K562 (cell line): ENCODE results near the gene ELP1. TPM values are rescaled to one million over a fixed set of nuclear protein-coding genes. Genes with fewer than 3 reads are reported as not detected.

Experiments
- ETV5 ChIP-seq: sonication (generic); formaldehyde crosslinking; IDR thresholded peaks from 2 replicates; pipeline ENCODE4 v1.4.0; 2020; ENCODE audit warnings: low read depth, mild to moderate bottlenecking, missing genetic modification reagents
- HMGN3 ChIP-seq: IDR thresholded peaks from 2 replicates; pipeline ENCODE4 v1.6.1; 2011; ENCODE audit warnings: borderline replicate concordance, low read depth, mild to moderate bottlenecking, mixed read lengths, low read length; ENCODE audit not compliant: insufficient read length; ENCODE audit errors: extremely low read depth
- PRMT5 ChIP-seq: sonication (generic); formaldehyde crosslinking; IDR thresholded peaks from 2 replicates; pipeline ENCODE4 v1.5.0; 2020; ENCODE audit warnings: missing genetic modification reagents
- REST ChIP-seq, 2 experiments: fragments of 450-650 bp; formaldehyde crosslinking in 1 of 2; IDR thresholded peaks; 2 replicates each; pipeline versions ENCODE4 v1.4.0 to v1.6.1; 2014 to 2020; ENCODE audit warnings: mild to moderate bottlenecking in 2 of 2, borderline replicate concordance in 1 of 2, low read depth in 1 of 2
- STAT6 ChIP-seq: sonication (generic); formaldehyde crosslinking; IDR thresholded peaks from 2 replicates; pipeline ENCODE4 v1.8.1; 2023; ENCODE audit warnings: mild to moderate bottlenecking, missing genetic modification reagents
- TARDBP ChIP-seq: fragments of 450-650 bp; IDR thresholded peaks from 2 replicates; pipeline ENCODE4 v1.6.1; 2016
- YY1 ChIP-seq, 3 experiments: IDR thresholded peaks; 2 replicates each; pipeline ENCODE4 v1.6.1; 2011; ENCODE audit warnings: low read length in 2 of 3, mild to moderate bottlenecking in 2 of 3, moderate library complexity in 2 of 3, borderline replicate concordance in 1 of 3, control low read depth in 1 of 3, low read depth in 1 of 3; ENCODE audit not compliant: insufficient read depth in 3 of 3, insufficient replicate concordance in 2 of 3, control insufficient read depth in 1 of 3, insufficient read length in 1 of 3; ENCODE audit errors: extremely low read depth in 1 of 3
- ZBTB1 ChIP-seq: sonication (generic); formaldehyde crosslinking; IDR thresholded peaks from 2 replicates; pipeline ENCODE4 v1.8.1; 2023; ENCODE audit warnings: missing genetic modification reagents, low read depth, mild to moderate bottlenecking, borderline replicate concordance
- ZHX1 ChIP-seq: fragments of 150-350 bp; conservative IDR thresholded peaks from 2 replicates; pipeline ENCODE4 v1.6.1; 2014; ENCODE audit warnings: low read length
- ZNF445 ChIP-seq: fragments of 250-450 bp; sonication (Bioruptor Pico); IDR thresholded peaks from 2 replicates; pipeline ENCODE4 v1.4.0; 2020; ENCODE audit warnings: low read depth, mild to moderate bottlenecking, moderate library complexity
- ZNF561 ChIP-seq: fragments of 450-650 bp; formaldehyde crosslinking; conservative IDR thresholded peaks from 2 replicates; pipeline ENCODE4 v1.4.0; 2020; ENCODE audit warnings: mild to moderate bottlenecking, moderate library complexity
- ZNF695 ChIP-seq: fragments of 450-650 bp; formaldehyde crosslinking; IDR thresholded peaks from 2 replicates; pipeline ENCODE4 v1.4.0; 2020; ENCODE audit warnings: mild to moderate bottlenecking, moderate library complexity
- ZNF830 ChIP-seq: fragments of 250-450 bp; sonication (Bioruptor Pico); IDR thresholded peaks from 2 replicates; pipeline ENCODE4 v1.5.0; 2021; ENCODE audit warnings: mild to moderate bottlenecking
- polyA plus RNA-seq, 8 experiments: library from polyadenylated mRNA; depleted of rRNA in 4 of 8; stranded (reverse) in 5 of 8; unstranded in 3 of 8; fragments of >200 nt; fragmentation: Nextera tagmentation in 2 of 8; fragmentation: Illumina TruSeq in 1 of 8; extraction: Ambion mirVana in 2 of 8; extraction: Trizol in 1 of 8; gene quantifications; 2 replicates each; pipeline versions ENCODE4 v1.2.1 to v1.2.3, GENCODE V29; 2011 to 2014; ENCODE audit warnings: inconsistent platforms in 1 of 8, missing spikeins in 1 of 8
- total RNA-seq, 7 experiments: library from RNA; depleted of rRNA in 6 of 7; stranded (reverse); fragments of >200 nt in 6 of 7; fragmentation: Illumina TruSeq in 2 of 7; extraction: Trizol in 2 of 7; gene quantifications; 2 replicates each; pipeline versions ENCODE4 v1.2.1 to v1.2.3, GENCODE V29; 2011 to 2021; ENCODE audit warnings: low replicate concordance in 1 of 7

ELP1 gene
- total and polyA plus RNA-seq, 9 of the 15 experiments (the other 6 are each of a cell fraction or from before 2014, with no cell fraction given) = 17.0 to 48.6 (median 39.7) TPM

- TF ChIP-seq REST (IDR thresholded peaks at IDR 0.05; ENCODE audit: borderline replicate concordance) (no peak), REST (CRISPR knock-in tag; IDR thresholded peaks at IDR 0.05; ENCODE audit: low read depth) (no peak), ZNF561 (CRISPR knock-in tag) (no peak), YY1 (IDR thresholded peaks at IDR 0.05; ENCODE audit: borderline replicate concordance in 1 of 3, control insufficient read depth in 1 of 3, extremely low read depth in 1 of 3, insufficient read depth in 3 of 3, insufficient read length in 1 of 3, insufficient replicate concordance in 2 of 3, low read depth in 1 of 3, low read length in 2 of 3) (no peak), TARDBP (no peak), ZNF445 (no peak), ZNF695 (CRISPR knock-in tag) (no peak), ZHX1 (no peak), ZNF830 (CRISPR knock-in tag) (no peak), ZBTB1 (CRISPR knock-in tag) (no peak), ETV5 (no peak), PRMT5 (no peak), STAT6 (CRISPR knock-in tag) (no peak), HMGN3 (no peak)
Observed at GRCh38 chr9:108963459-108964143, 29.7 kb upstream of the ELP1 start (continued).
